Breast epithelium (tissue), 4 donors: ENCODE measurements around the gene C16orf82. TPM values are rescaled to one million over a fixed set of nuclear protein-coding genes. Genes with fewer than 3 reads are reported as not detected.
"Not testable (repeated sequence)": the region's sequence is repeated elsewhere in the genome, so short reads cannot be mapped to it uniquely, and the experiment has no call there.

ENCODE experiments used
- DNase-seq, 2 donors: peaks; one replicate each; pipeline ENCODE4 v3.0.0-alpha.2; 2019; ENCODE audit warnings: low spot score in 2 of 2
- H3K27ac ChIP-seq, 2 donors: fragments of 200-600 bp; sonication (generic) in 1 of 2; one replicate each; pipeline ENCODE4 v1.5.1; 2016 to 2019; ENCODE audit warnings: mild to moderate bottlenecking in 1 of 2
- H3K27me3 ChIP-seq, 2 donors: fragments of 200-600 bp; sonication (generic) in 1 of 2; one replicate each; pipeline versions ENCODE4 v1.5.1 to v1.6.0; 2017 to 2019; ENCODE audit warnings: control low read depth in 1 of 2, mild to moderate bottlenecking in 1 of 2
- H3K36me3 ChIP-seq: fragments of 200-600 bp; one replicate; pipeline ENCODE4 v1.5.1; 2019
- H3K4me1 ChIP-seq, 2 donors: fragments of 200-600 bp; sonication (generic); one replicate each; pipeline ENCODE4 v1.5.1; 2016 to 2019; ENCODE audit warnings: control low read depth in 1 of 2
- H3K4me3 ChIP-seq, 3 donors: fragments of 200-600 bp; sonication (generic); 1 replicate in 2 of 3; 2 replicates in 1 of 3; pipeline ENCODE4 v1.5.1; 2016 to 2019; ENCODE audit warnings: mild to moderate bottlenecking in 3 of 3, moderate library complexity in 2 of 3
- H3K9me3 ChIP-seq, 2 donors: fragments of 200-600 bp; sonication (generic) in 1 of 2; one replicate each; pipeline ENCODE4 v1.5.1; 2016 to 2019; ENCODE audit warnings: control low read depth in 1 of 2
- POLR2A ChIP-seq: fragments of 450-650 bp; IDR thresholded peaks from one replicate; pipeline ENCODE4 v1.6.1; 2016; ENCODE audit warnings: antibody characterized with exemption, mild to moderate bottlenecking, moderate library complexity
- POLR2AphosphoS5 ChIP-seq, 3 donors: sonication (generic); formaldehyde crosslinking; IDR thresholded peaks; one replicate each; pipeline ENCODE4 v1.6.1; 2017; ENCODE audit warnings: antibody characterized with exemption in 3 of 3
- intact Hi-C: fragments of 100-400 bp; cut with DNase I; formaldehyde crosslinking; loops from one replicate; pipeline ENCODE4 v1.15.1; 2023; ENCODE audit warnings: low total_unique reads
- total RNA-seq, 3 donors: library from RNA; depleted of rRNA; stranded (reverse); fragments of >200 nt; gene quantifications; one replicate each; pipeline ENCODE4 v1.1.0, GENCODE V29; 2016
- TF ChIP-seq, protein P1 (sequence below), 3 donors: fragments of 450-650 bp; IDR thresholded peaks; one replicate each; pipeline ENCODE4 v1.5.1; 2016 to 2017; ENCODE audit warnings: antibody characterized with exemption in 3 of 3, mild to moderate bottlenecking in 3 of 3, moderate library complexity in 3 of 3

The C16orf82 gene
- total RNA-seq, 3 donors from 2014 or later: 0.16 TPM; not detected in 2

DNA sequence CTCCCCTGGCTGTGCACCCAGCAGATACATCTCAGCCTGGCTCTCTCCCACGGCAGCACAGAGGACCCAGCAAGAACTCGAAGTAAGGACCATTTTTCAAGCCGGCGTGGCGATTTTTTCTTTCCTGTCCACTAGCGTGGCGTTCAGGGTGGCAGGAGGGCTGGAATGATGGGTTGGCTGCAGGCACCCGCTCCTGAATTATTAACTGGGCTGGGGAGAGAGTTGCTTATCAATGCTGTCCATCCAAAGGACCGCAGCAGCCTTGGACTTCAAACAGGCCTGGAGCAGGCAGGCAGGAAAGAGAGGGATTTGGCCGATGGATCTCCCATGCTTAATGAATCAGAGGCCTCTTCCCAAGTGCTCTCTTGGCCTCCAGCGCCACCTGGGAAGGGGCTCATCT is 7.0 kb downstream of the C16orf82 start:
- DNase-seq: no peak
- Histone ChIP-seq H3K27ac (no peak overlapping the region), H3K4me3 (no peak overlapping the region), H3K36me3 (no peaks in the 10 kb centered on the region), H3K4me1 (no peaks in the 10 kb centered on the region), H3K27me3 (no peaks in the 10 kb centered on the region), H3K9me3 (peaks cover 0 to 8% of the 10 kb centered on the region in 2 donors)
- TF ChIP-seq, protein P1, sequence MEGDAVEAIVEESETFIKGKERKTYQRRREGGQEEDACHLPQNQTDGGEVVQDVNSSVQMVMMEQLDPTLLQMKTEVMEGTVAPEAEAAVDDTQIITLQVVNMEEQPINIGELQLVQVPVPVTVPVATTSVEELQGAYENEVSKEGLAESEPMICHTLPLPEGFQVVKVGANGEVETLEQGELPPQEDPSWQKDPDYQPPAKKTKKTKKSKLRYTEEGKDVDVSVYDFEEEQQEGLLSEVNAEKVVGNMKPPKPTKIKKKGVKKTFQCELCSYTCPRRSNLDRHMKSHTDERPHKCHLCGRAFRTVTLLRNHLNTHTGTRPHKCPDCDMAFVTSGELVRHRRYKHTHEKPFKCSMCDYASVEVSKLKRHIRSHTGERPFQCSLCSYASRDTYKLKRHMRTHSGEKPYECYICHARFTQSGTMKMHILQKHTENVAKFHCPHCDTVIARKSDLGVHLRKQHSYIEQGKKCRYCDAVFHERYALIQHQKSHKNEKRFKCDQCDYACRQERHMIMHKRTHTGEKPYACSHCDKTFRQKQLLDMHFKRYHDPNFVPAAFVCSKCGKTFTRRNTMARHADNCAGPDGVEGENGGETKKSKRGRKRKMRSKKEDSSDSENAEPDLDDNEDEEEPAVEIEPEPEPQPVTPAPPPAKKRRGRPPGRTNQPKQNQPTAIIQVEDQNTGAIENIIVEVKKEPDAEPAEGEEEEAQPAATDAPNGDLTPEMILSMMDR (IDR thresholded peaks at IDR 0.05): no peak
- intact Hi-C loops: no loop called here

DNA sequence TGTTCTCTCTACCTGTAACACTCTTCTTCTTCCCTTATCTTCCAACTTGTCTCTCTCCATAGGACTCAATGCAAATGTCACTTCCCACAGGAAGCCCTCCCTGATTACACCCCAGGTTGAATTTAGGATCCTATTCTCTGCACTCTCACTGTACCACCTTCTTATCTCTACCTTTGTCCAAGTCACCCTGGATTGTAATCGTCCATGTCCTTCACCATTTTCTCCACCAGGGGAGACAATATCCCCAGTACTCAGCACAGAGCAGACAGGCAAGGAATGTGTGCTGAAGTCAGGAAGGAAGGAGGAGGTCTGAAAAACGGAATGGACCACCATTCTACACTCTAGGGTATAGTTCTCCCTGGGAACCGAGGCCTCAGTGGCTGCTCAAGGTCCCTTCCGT is 14.2 kb downstream of the C16orf82 start:
- DNase-seq: no peak
- intact Hi-C loops: no loop called here
- Histone ChIP-seq H3K36me3 (no peaks in the 10 kb centered on the region), H3K27ac (no peak overlapping the region), H3K9me3 (no peaks in the 10 kb centered on the region), H3K4me3 (no peak overlapping the region), H3K4me1 (no peaks in the 10 kb centered on the region), H3K27me3 (no peaks in the 10 kb centered on the region)
- TF ChIP-seq POLR2A (no peak), POLR2AphosphoS5 (IDR thresholded peaks at IDR 0.05) (no peak)
- TF ChIP-seq, protein P1 (IDR thresholded peaks at IDR 0.05): no peak

DNA sequence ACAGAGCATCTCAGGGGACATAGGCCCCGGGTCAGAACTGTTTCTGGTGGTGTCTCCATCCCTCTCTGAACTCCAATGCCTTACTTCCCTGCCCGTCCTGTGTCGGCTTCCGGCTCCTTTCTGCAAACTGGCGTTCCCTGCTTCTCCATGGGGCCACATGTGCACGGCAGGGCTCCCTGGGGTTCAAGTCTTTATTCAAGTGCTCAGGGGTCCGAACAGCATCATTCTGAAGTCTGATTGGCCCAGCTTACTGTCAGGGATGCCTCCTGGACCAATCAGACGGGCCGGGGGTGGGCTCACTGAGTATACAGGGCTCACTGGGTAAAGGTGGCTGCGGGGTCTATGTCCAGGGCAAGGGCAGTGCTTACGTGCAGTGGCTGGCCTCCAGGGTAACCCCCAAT is 17.1 kb downstream of the C16orf82 start:
- no peak for TF ChIP-seq POLR2AphosphoS5 (IDR thresholded peaks at IDR 0.05)
- TF ChIP-seq POLR2A: no peak
- TF ChIP-seq, protein P1 (IDR thresholded peaks at IDR 0.05): no peak
- intact Hi-C loops: no loop called here
- Histone ChIP-seq H3K36me3 (no peaks in the 10 kb centered on the region), H3K27ac (peak overlapping the region in 1 of 2 donors; percentile 33), H3K9me3 (no peaks in the 10 kb centered on the region), H3K4me1 (no peaks in the 10 kb centered on the region), H3K4me3 (no peak overlapping the region), H3K27me3 (no peaks in the 10 kb centered on the region)
- DNase-seq: peak in 1 of 2 donors; percentile 24

DNA sequence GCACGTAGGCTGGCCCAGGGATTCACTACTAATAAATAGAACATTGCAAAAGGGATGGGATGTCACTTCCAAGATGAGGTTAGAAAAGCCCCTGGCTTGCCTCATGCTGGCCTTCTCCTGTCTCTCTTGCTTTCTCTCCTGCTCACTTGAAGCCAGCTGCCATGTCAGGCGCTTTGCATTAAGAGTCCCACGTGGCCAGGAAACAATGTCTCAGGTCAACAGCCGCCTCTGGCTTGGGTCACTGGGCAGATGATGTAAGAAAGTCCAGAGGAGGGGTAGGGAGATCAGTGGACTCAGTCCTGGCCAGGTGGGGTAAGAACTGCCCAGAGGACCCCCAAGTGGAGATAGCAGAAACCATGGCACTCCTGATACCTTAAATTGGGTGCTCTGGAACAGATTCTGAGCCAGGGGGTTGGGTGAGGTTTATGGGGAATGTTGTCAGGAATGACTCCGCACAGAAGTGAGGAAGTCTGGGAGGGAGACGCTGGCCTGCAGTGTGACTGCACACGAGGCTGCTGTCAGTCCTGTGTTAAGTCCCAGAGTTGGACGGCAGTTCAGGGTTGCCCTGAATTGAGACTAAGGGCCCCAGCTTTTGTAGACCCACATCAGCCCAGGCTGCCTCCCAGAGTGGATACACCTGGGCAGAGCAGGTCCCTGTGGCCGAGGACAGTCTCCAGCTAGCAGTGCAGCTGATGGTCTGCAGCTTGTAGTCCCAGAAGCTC is 17.7 kb downstream of the C16orf82 start:
- TF ChIP-seq, protein P1 (IDR thresholded peaks at IDR 0.05): no peak
- TF ChIP-seq POLR2A (no peak), POLR2AphosphoS5 (IDR thresholded peaks at IDR 0.05) (peak in 1 of 3 donors; percentile 18)

DNA sequence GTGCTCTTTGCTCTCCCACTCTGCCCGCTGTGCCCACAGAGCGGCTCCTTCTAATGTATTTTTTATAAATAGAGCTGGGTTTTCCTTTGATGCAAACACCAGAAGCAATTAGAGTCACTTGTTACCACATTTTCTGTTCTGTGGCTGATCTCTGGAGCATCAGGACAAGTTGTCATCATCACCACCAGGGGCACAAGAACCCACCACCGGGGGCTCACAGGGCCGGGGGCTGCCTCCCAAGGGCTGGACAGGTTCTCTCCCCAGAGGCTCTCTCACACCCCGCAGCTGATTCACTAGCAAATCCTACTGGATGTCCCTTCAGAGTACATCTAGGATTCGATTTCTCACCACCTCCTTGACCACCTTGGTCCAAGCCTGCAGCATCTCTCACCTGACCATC is 18.5 kb downstream of the C16orf82 start:
- peak in 1 of 2 donors; percentile 30 for DNase-seq
- TF ChIP-seq POLR2A (no peak), POLR2AphosphoS5 (IDR thresholded peaks at IDR 0.05) (no peak)
- TF ChIP-seq, protein P1 (IDR thresholded peaks at IDR 0.05): no peak
- H3K4me3 ChIP-seq: no peak overlapping the region
- no peaks in the 10 kb centered on the region for H3K27me3 ChIP-seq
- no peaks in the 10 kb centered on the region for H3K4me1 ChIP-seq
- H3K36me3 ChIP-seq: no peaks in the 10 kb centered on the region
- intact Hi-C loops: no loop called here
- H3K27ac ChIP-seq: no peak overlapping the region
- H3K9me3 ChIP-seq: no peaks in the 10 kb centered on the region

More for the DNA sequence above, 17.7 kb downstream of the C16orf82 start:
- no peaks in the 10 kb centered on the region for H3K4me1 ChIP-seq
- intact Hi-C loops: no loop called here
- H3K9me3 ChIP-seq: no peaks in the 10 kb centered on the region
- no peaks in the 10 kb centered on the region for H3K27me3 ChIP-seq
- no peaks in the 10 kb centered on the region for H3K36me3 ChIP-seq
- no peak overlapping the region for H3K4me3 ChIP-seq
- H3K27ac ChIP-seq: peak overlapping the region in 1 of 2 donors; percentile 33
- peak in 1 of 2 donors; percentile 40 for DNase-seq

DNA sequence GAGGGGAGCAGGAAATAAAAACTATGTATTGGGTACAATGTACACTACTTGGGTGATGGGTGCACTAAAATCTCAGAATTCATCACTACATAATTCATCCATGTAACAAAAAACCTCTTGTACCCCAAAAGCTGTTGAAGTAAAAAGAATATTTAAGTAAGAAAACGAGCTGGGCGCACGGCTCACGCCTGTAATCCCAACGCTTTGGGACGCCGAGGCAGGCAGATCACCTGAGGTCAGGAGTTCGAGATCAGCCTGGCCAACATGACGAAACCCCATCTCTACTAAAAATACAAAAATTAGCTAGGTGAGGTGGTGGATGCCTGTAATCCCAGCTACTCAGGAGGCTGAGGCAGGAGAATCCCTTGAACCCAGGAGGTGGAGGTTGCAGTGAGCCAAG is 19.3 kb downstream of the C16orf82 start:
- peak in 1 of 2 donors; percentile 46 for DNase-seq
- intact Hi-C loops, H3K27me3 ChIP-seq: not testable (repeated sequence)

More for the DNA sequence above, 19.3 kb downstream of the C16orf82 start:
- not testable (repeated sequence) for H3K27ac ChIP-seq, H3K36me3 ChIP-seq, H3K4me3 ChIP-seq, H3K9me3 ChIP-seq, H3K4me1 ChIP-seq
